Measurements from ENCODE around the gene MICAL3. TPM values are rescaled to one million over a fixed set of nuclear protein-coding genes. Genes with fewer than 3 reads are reported as not detected.

MICAL3 gene
- total and polyA plus RNA-seq, 7 donors: 9.6 to 94.2 (median 35.0) TPM

- H3K27me3 ChIP-seq: no peaks in the 10 kb centered on the region
- TF ChIP-seq CTCF (IDR thresholded peaks at IDR 0.05) (no peak), POLR2A (IDR thresholded peaks at IDR 0.05) (no peak), EP300 (IDR thresholded peaks at IDR 0.05) (no peak), POLR2AphosphoS5 (IDR thresholded peaks at IDR 0.05) (no peak)
- H3K9me3 ChIP-seq: no peaks in the 10 kb centered on the region
- intact Hi-C loops (cut with DNase I): no loop called here
- H3K36me3 ChIP-seq: no peaks in the 10 kb centered on the region
- WGBS, 2 donors: 94% methylated on average over 8 of the region's 8 CpGs
- peaks cover 0 to 66% (median 41%) of the 10 kb centered on the region in 4 donors for H3K4me1 ChIP-seq
- DNase-seq: no peak
- H3K4me3 ChIP-seq: no peak overlapping the region
- H3K27ac ChIP-seq: peak overlapping the region in 1 of 4 donors; percentile 19
These were observed 40.2 kb downstream of the MICAL3 start for GRCh38 chr22:17984114-17984513.

GRCh38 chr22:17982572-17983141 is 41.7 kb downstream of the MICAL3 start:
- Histone ChIP-seq H3K4me3 (no peak overlapping the region), H3K27me3 (no peaks in the 10 kb centered on the region), H3K36me3 (no peaks in the 10 kb centered on the region), H3K9me3 (no peaks in the 10 kb centered on the region), H3K27ac (peak overlapping the region in 2 of 4 donors; percentile 37 to 41), H3K4me1 (peaks cover 0 to 52% (median 28%) of the 10 kb centered on the region in 4 donors)
- TF ChIP-seq EP300 (IDR thresholded peaks at IDR 0.05): no peak
- no peak for TF ChIP-seq POLR2AphosphoS5 (IDR thresholded peaks at IDR 0.05)
- no peak for TF ChIP-seq POLR2A (IDR thresholded peaks at IDR 0.05)
- no peak for TF ChIP-seq CTCF (IDR thresholded peaks at IDR 0.05)
- intact Hi-C loops (cut with DNase I): no loop called here
- WGBS, 2 donors: 72 to 85% methylated on average over 7 of the region's 7 CpGs
- no peak for DNase-seq

- no peak for DNase-seq
- H3K9me3 ChIP-seq: no peaks in the 10 kb centered on the region
- no peaks in the 10 kb centered on the region for H3K36me3 ChIP-seq
- H3K4me1 ChIP-seq: peaks cover 0 to 41% (median 23%) of the 10 kb centered on the region in 4 donors
- no peaks in the 10 kb centered on the region for H3K27me3 ChIP-seq
- no peak for TF ChIP-seq CTCF (IDR thresholded peaks at IDR 0.05)
- TF ChIP-seq EP300 (IDR thresholded peaks at IDR 0.05): no peak
- no peak for TF ChIP-seq POLR2A (IDR thresholded peaks at IDR 0.05)
- TF ChIP-seq POLR2AphosphoS5 (IDR thresholded peaks at IDR 0.05): no peak
- no peak overlapping the region for H3K4me3 ChIP-seq
- intact Hi-C loops (cut with DNase I): no loop called here
- H3K27ac ChIP-seq: peak overlapping the region in 1 of 4 donors; percentile 60
- 62 to 69% methylated on average over 6 of the region's 6 CpGs for WGBS, 2 donors
These were observed 42.9 kb downstream of the MICAL3 start for GRCh38 chr22:17981497-17981896.

GRCh38 chr22:17980638-17981051 is 43.7 kb downstream of the MICAL3 start:
- no peak for DNase-seq
- Histone ChIP-seq H3K27ac (peak overlapping the region; percentile 11 to 60 (median 38)), H3K9me3 (no peaks in the 10 kb centered on the region)

More at GRCh38 chr22:17980638-17981051, 43.7 kb downstream of the MICAL3 start:
- peak overlapping the region in 1 of 4 donors; percentile 19 for H3K4me3 ChIP-seq
- H3K27me3 ChIP-seq: no peaks in the 10 kb centered on the region
- intact Hi-C loops (cut with DNase I): no loop called here
- H3K36me3 ChIP-seq: no peaks in the 10 kb centered on the region
- TF ChIP-seq EP300 (IDR thresholded peaks at IDR 0.05) (no peak), POLR2A (IDR thresholded peaks at IDR 0.05) (no peak), CTCF (IDR thresholded peaks at IDR 0.05) (no peak), POLR2AphosphoS5 (IDR thresholded peaks at IDR 0.05) (no peak)
- 2 to 28% methylated on average over 13 of the region's 13 CpGs for WGBS, 2 donors
- H3K4me1 ChIP-seq: peaks cover 0 to 39% (median 26%) of the 10 kb centered on the region in 4 donors
